HL-60 (cell line): ENCODE data around the gene CNOT8.
"Not testable (repeated sequence)": the region's sequence is repeated elsewhere in the genome, so short reads cannot be mapped to it uniquely, and the experiment has no call there.

Experiments
- DNase-seq, 2 experiments: peaks; one replicate each; pipeline ENCODE4 v3.0.0-alpha.2; 2010 to 2020; ENCODE audit warnings: low read depth in 1 of 2, low spot score in 1 of 2
- H3K27ac ChIP-seq: fragments of 250-450 bp; sonication (Bioruptor Pico); replicated peaks from 2 replicates; pipeline ENCODE4 v1.5.1; 2020; ENCODE audit warnings: mild to moderate bottlenecking, moderate library complexity
- H3K27me3 ChIP-seq: fragments of 250-450 bp; sonication (Bioruptor Pico); 2 replicates; pipeline ENCODE4 v1.5.1; 2021; ENCODE audit warnings: mild to moderate bottlenecking, moderate library complexity; ENCODE audit not compliant: insufficient read depth, poor library complexity, severe bottlenecking
- H3K4me3 ChIP-seq: replicated peaks from 2 replicates; pipeline ENCODE4 v1.5.1; 2011; ENCODE audit warnings: mild to moderate bottlenecking, control low read depth, low read length; ENCODE audit not compliant: insufficient read depth
- GABPA ChIP-seq: IDR thresholded peaks from 2 replicates; pipeline ENCODE4 v1.6.1; 2012; ENCODE audit warnings: low read depth
- POLR2AphosphoS5 ChIP-seq: IDR thresholded peaks from 2 replicates; pipeline ENCODE4 v1.6.1; 2012; ENCODE audit warnings: low read depth
- SPI1 ChIP-seq: IDR thresholded peaks from 2 replicates; pipeline ENCODE4 v1.6.1; 2012; ENCODE audit warnings: low read depth, mild to moderate bottlenecking, borderline replicate concordance
- TF ChIP-seq, protein P1 (sequence below): IDR thresholded peaks from 2 replicates; pipeline ENCODE4 v1.6.1; 2012; ENCODE audit warnings: low read depth; ENCODE audit not compliant: insufficient replicate concordance
- TF ChIP-seq, protein P2 (sequence below): IDR thresholded peaks from one replicate; pipeline ENCODE4 v1.5.1; 2011; ENCODE audit warnings: low read length, control low read depth, inconsistent platforms; ENCODE audit not compliant: insufficient read depth

The CNOT8 gene

DNA sequence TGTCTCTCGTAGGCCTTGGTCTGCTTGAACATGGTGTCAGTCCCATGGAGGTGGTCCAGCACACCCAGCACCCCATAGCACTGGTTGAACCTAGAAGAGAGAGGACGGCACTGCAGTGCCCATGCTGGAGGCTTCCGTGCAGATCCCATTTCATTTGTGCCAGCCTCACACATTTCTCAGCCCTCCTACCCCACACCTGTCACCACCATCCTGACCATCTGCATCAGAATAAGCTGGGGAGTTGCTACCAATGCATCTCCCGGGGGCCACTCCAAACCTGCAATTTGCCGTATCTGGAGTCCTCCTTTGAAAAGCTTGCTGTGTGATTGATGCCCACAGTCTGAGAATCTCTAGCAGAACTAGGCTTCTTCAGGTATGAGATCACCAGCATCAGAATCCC is 38.0 kb upstream of the CNOT8 start:
- H3K27me3 ChIP-seq, result no peaks in the 10 kb centered on the region
- no peak overlapping the region for H3K4me3 ChIP-seq
- H3K27ac ChIP-seq, result no peak overlapping the region
- no peak for DNase-seq
- TF ChIP-seq SPI1, result no peak
- TF ChIP-seq GABPA, result no peak
- TF ChIP-seq, protein P1, sequence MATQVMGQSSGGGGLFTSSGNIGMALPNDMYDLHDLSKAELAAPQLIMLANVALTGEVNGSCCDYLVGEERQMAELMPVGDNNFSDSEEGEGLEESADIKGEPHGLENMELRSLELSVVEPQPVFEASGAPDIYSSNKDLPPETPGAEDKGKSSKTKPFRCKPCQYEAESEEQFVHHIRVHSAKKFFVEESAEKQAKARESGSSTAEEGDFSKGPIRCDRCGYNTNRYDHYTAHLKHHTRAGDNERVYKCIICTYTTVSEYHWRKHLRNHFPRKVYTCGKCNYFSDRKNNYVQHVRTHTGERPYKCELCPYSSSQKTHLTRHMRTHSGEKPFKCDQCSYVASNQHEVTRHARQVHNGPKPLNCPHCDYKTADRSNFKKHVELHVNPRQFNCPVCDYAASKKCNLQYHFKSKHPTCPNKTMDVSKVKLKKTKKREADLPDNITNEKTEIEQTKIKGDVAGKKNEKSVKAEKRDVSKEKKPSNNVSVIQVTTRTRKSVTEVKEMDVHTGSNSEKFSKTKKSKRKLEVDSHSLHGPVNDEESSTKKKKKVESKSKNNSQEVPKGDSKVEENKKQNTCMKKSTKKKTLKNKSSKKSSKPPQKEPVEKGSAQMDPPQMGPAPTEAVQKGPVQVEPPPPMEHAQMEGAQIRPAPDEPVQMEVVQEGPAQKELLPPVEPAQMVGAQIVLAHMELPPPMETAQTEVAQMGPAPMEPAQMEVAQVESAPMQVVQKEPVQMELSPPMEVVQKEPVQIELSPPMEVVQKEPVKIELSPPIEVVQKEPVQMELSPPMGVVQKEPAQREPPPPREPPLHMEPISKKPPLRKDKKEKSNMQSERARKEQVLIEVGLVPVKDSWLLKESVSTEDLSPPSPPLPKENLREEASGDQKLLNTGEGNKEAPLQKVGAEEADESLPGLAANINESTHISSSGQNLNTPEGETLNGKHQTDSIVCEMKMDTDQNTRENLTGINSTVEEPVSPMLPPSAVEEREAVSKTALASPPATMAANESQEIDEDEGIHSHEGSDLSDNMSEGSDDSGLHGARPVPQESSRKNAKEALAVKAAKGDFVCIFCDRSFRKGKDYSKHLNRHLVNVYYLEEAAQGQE, result no peak
- TF ChIP-seq, protein P2, sequence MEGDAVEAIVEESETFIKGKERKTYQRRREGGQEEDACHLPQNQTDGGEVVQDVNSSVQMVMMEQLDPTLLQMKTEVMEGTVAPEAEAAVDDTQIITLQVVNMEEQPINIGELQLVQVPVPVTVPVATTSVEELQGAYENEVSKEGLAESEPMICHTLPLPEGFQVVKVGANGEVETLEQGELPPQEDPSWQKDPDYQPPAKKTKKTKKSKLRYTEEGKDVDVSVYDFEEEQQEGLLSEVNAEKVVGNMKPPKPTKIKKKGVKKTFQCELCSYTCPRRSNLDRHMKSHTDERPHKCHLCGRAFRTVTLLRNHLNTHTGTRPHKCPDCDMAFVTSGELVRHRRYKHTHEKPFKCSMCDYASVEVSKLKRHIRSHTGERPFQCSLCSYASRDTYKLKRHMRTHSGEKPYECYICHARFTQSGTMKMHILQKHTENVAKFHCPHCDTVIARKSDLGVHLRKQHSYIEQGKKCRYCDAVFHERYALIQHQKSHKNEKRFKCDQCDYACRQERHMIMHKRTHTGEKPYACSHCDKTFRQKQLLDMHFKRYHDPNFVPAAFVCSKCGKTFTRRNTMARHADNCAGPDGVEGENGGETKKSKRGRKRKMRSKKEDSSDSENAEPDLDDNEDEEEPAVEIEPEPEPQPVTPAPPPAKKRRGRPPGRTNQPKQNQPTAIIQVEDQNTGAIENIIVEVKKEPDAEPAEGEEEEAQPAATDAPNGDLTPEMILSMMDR, result no peak

DNA sequence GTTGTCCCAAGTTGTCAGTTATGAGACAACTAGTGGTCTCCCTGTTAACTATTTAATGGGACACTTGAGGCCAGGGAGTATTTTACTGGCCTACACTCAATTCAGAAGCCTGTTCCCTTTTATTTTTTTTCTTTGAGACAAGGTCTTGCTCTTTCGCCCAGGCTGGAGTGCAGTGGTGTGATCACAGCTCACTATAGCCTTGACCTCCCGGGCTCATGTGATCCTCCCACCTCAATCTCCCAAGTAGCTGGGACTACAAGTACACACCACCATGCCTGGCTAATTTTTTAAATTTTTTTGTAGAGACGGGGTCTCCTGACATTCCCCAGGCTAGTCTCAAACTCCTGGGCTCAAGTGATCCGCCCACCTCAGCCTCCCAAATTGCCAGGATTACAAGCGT is 35.5 kb upstream of the CNOT8 start:
- not testable (repeated sequence) for H3K27me3 ChIP-seq, DNase-seq, H3K27ac ChIP-seq, H3K4me3 ChIP-seq

GRCh38 chr5:154823605-154824004 is 34.8 kb upstream of the CNOT8 start:
- no peak for DNase-seq
- Histone ChIP-seq H3K27ac (no peak overlapping the region), H3K4me3 (no peak overlapping the region), H3K27me3 (no peaks in the 10 kb centered on the region)
- TF ChIP-seq SPI1 (no peak), POLR2AphosphoS5 (no peak), GABPA (no peak)
- TF ChIP-seq, protein P1, result no peak
- TF ChIP-seq, protein P2, result no peak

DNA sequence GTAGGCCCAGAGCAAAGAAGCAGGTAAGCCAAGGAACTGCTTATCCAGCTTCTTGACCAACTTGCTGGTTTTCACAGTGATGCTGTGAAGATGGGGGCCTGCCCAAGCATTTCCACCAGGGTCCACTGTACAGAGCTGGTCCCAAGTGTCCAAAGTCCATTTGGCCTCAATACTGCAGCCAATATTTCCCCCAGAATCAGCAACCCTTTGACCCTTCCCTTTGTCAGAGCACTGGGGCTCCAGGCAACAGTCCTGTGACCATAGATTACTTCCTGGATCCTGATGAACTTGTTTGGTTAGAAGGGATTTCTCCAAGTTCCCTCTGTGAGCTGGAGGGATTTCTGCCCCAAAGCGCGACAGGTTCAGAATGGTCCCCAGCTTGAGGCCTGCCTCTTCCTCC is 34.4 kb upstream of the CNOT8 start:
- Histone ChIP-seq H3K27ac (no peak overlapping the region), H3K4me3 (no peak overlapping the region), H3K27me3 (no peaks in the 10 kb centered on the region)
- TF ChIP-seq GABPA, result no peak
- TF ChIP-seq, protein P1, result no peak
- TF ChIP-seq, protein P2, result no peak
- no peak for TF ChIP-seq POLR2AphosphoS5
- TF ChIP-seq SPI1, result no peak
- no peak for DNase-seq
